IPS-18a (cell line): ENCODE results near the gene CDX2.

Source experiments
- H3K27ac ChIP-seq: one replicate; pipeline ENCODE4 v1.5.1; 2013; ENCODE audit warnings: low read length
- H3K27me3 ChIP-seq: one replicate; pipeline ENCODE4 v1.6.1; 2013; ENCODE audit warnings: mild to moderate bottlenecking, low read length; ENCODE audit not compliant: control insufficient read depth, insufficient read depth
- H3K36me3 ChIP-seq: one replicate; pipeline ENCODE4 v1.6.1; 2013; ENCODE audit warnings: low read depth, low read length; ENCODE audit not compliant: control insufficient read depth
- H3K4me1 ChIP-seq: one replicate; pipeline ENCODE4 v1.6.1; 2013; ENCODE audit warnings: low read depth, low read length; ENCODE audit not compliant: control insufficient read depth
- H3K4me3 ChIP-seq: one replicate; pipeline ENCODE4 v1.5.1; 2013; ENCODE audit warnings: low read length
- H3K9ac ChIP-seq: one replicate; pipeline ENCODE4 v1.6.1; 2013; ENCODE audit warnings: mild to moderate bottlenecking, low read length, moderate library complexity
- H3K9me3 ChIP-seq: one replicate; pipeline ENCODE4 v1.6.1; 2013; ENCODE audit warnings: low read depth, low read length; ENCODE audit not compliant: control insufficient read depth

CDX2 gene

GRCh38 chr13:27917121-27917947, 51.8 kb downstream of the CDX2 start:
- peaks cover 10% of the 10 kb centered on the region for H3K4me1 ChIP-seq
- H3K9me3 ChIP-seq = no peaks in the 10 kb centered on the region
- no peak overlapping the region for H3K27ac ChIP-seq
- no peak overlapping the region for H3K4me3 ChIP-seq
- peaks cover 100% of the 10 kb centered on the region for H3K27me3 ChIP-seq
- no peak overlapping the region for H3K9ac ChIP-seq
- H3K36me3 ChIP-seq = no peaks in the 10 kb centered on the region

- peaks cover 96% of the 10 kb centered on the region for H3K27me3 ChIP-seq
- H3K4me3 ChIP-seq = no peak overlapping the region
- peaks cover 10% of the 10 kb centered on the region for H3K4me1 ChIP-seq
- no peak overlapping the region for H3K27ac ChIP-seq
- H3K9me3 ChIP-seq = no peaks in the 10 kb centered on the region
- no peak overlapping the region for H3K9ac ChIP-seq
- no peaks in the 10 kb centered on the region for H3K36me3 ChIP-seq
Observed at GRCh38 chr13:27915301-27916207, 53.6 kb downstream of the CDX2 start.

- Histone ChIP-seq H3K4me3 (no peak overlapping the region), H3K27me3 (peaks cover 88% of the 10 kb centered on the region), H3K4me1 (peaks cover 10% of the 10 kb centered on the region), H3K27ac (no peak overlapping the region), H3K9me3 (no peaks in the 10 kb centered on the region), H3K9ac (no peak overlapping the region), H3K36me3 (no peaks in the 10 kb centered on the region)
Observed at GRCh38 chr13:27913160-27913559, 56.0 kb downstream of the CDX2 start.

- peaks cover 6% of the 10 kb centered on the region for H3K4me1 ChIP-seq
- no peaks in the 10 kb centered on the region for H3K9me3 ChIP-seq
- H3K4me3 ChIP-seq = no peak overlapping the region
- H3K27ac ChIP-seq = no peak overlapping the region
- no peak overlapping the region for H3K9ac ChIP-seq
- peaks cover 83% of the 10 kb centered on the region for H3K27me3 ChIP-seq
- no peaks in the 10 kb centered on the region for H3K36me3 ChIP-seq
Observed at GRCh38 chr13:27911521-27911920, 57.6 kb downstream of the CDX2 start.
